Measurements from ENCODE around the gene KLHL36. TPM values are rescaled to one million over a fixed set of nuclear protein-coding genes. Genes with fewer than 3 reads are reported as not detected.

KLHL36 gene
- total and polyA plus RNA-seq, 4 donors, result 11.5 to 53.6 (median 16.9) TPM

GRCh38 chr16:84673561-84673960 lies 25.2 kb downstream of the KLHL36 start:
- Histone ChIP-seq H3K27ac (ENCODE audit: low read depth in 1 of 2, low read length in 2 of 2) (no peak overlapping the region), H3K36me3 (ENCODE audit: control insufficient read depth in 4 of 4, insufficient read depth in 3 of 4, low read depth in 1 of 4, low read length in 3 of 4) (peaks cover 0 to under 1% (median 0%) of the 10 kb centered on the region in 4 donors), H3K9me3 (ENCODE audit: control insufficient read depth in 4 of 4, low read length in 3 of 4) (no peaks in the 10 kb centered on the region), H3K4me1 (ENCODE audit: control insufficient read depth in 4 of 4, insufficient read depth in 4 of 4, low read length in 3 of 4) (no peaks in the 10 kb centered on the region), H3K9ac (ENCODE audit: low read depth in 1 of 2, low read length in 2 of 2) (no peak overlapping the region), H3K4me3 (ENCODE audit: low read depth in 1 of 3, low read length in 3 of 3) (no peak overlapping the region), H3K27me3 (ENCODE audit: control insufficient read depth in 4 of 4, insufficient read depth in 4 of 4, low read length in 3 of 4) (no peaks in the 10 kb centered on the region)
- TF ChIP-seq HNF4A (conservative IDR thresholded peaks at IDR 0.05) (no peak), MAX (IDR thresholded peaks at IDR 0.05) (no peak), NR2F2 (IDR thresholded peaks at IDR 0.05) (no peak), TAF1 (conservative IDR thresholded peaks at IDR 0.05) (no peak), GABPA (IDR thresholded peaks at IDR 0.05 in 1 of 2, conservative IDR thresholded peaks at IDR 0.05 in 1 of 2) (no peak), REST (IDR thresholded peaks at IDR 0.05) (no peak), RAD21 (IDR thresholded peaks at IDR 0.05) (no peak), ATF3 (IDR thresholded peaks at IDR 0.05) (no peak), EGR1 (IDR thresholded peaks at IDR 0.05; ENCODE audit: low read depth in 2 of 2) (no peak), RXRA (IDR thresholded peaks at IDR 0.05) (no peak), FOXA1 (IDR thresholded peaks at IDR 0.05) (no peak)
- WGBS, result 95% methylated on average over 3 of the region's 3 CpGs
- DNase-seq (ENCODE audit: low spot score), result no peak

GRCh38 chr16:84675423-84675822 lies 27.1 kb downstream of the KLHL36 start:
- H3K9ac ChIP-seq (ENCODE audit: low read depth in 1 of 2, low read length in 2 of 2), result no peak overlapping the region
- H3K36me3 ChIP-seq (ENCODE audit: control insufficient read depth in 4 of 4, insufficient read depth in 3 of 4, low read depth in 1 of 4, low read length in 3 of 4), result no peaks in the 10 kb centered on the region
- H3K9me3 ChIP-seq (ENCODE audit: control insufficient read depth in 4 of 4, low read length in 3 of 4), result no peaks in the 10 kb centered on the region
- WGBS, result 86% methylated on average over 9 of the region's 9 CpGs
- no peak for TF ChIP-seq SP1 (IDR thresholded peaks at IDR 0.05)
- no peak for TF ChIP-seq MAX (IDR thresholded peaks at IDR 0.05)
- no peak for TF ChIP-seq YY1 (IDR thresholded peaks at IDR 0.05)
- TF ChIP-seq HNF4A (conservative IDR thresholded peaks at IDR 0.05), result no peak
- TF ChIP-seq RXRA (IDR thresholded peaks at IDR 0.05), result no peak
- TF ChIP-seq JUND (IDR thresholded peaks at IDR 0.05), result no peak
- no peak for TF ChIP-seq EGR1 (IDR thresholded peaks at IDR 0.05; ENCODE audit: low read depth in 2 of 2)
- no peak for TF ChIP-seq ATF3 (IDR thresholded peaks at IDR 0.05)
- no peak overlapping the region for H3K4me3 ChIP-seq (ENCODE audit: low read depth in 1 of 3, low read length in 3 of 3)
- no peak overlapping the region for H3K27ac ChIP-seq (ENCODE audit: low read depth in 1 of 2, low read length in 2 of 2)
- no peaks in the 10 kb centered on the region for H3K4me1 ChIP-seq (ENCODE audit: control insufficient read depth in 4 of 4, insufficient read depth in 4 of 4, low read length in 3 of 4)
- no peaks in the 10 kb centered on the region for H3K27me3 ChIP-seq (ENCODE audit: control insufficient read depth in 4 of 4, insufficient read depth in 4 of 4, low read length in 3 of 4)
- DNase-seq (ENCODE audit: low spot score), result no peak

GRCh38 chr16:84675884-84676283 lies 27.6 kb downstream of the KLHL36 start:
- no peaks in the 10 kb centered on the region for H3K36me3 ChIP-seq (ENCODE audit: control insufficient read depth in 4 of 4, insufficient read depth in 3 of 4, low read depth in 1 of 4, low read length in 3 of 4)
- no peaks in the 10 kb centered on the region for H3K9me3 ChIP-seq (ENCODE audit: control insufficient read depth in 4 of 4, low read length in 3 of 4)
- H3K4me3 ChIP-seq (ENCODE audit: low read depth in 1 of 3, low read length in 3 of 3), result no peak overlapping the region
- H3K4me1 ChIP-seq (ENCODE audit: control insufficient read depth in 4 of 4, insufficient read depth in 4 of 4, low read length in 3 of 4), result no peaks in the 10 kb centered on the region
- no peaks in the 10 kb centered on the region for H3K27me3 ChIP-seq (ENCODE audit: control insufficient read depth in 4 of 4, insufficient read depth in 4 of 4, low read length in 3 of 4)
- TF ChIP-seq NR2F2 (IDR thresholded peaks at IDR 0.05), result no peak
- no peak for TF ChIP-seq RAD21 (IDR thresholded peaks at IDR 0.05)
- TF ChIP-seq JUND (IDR thresholded peaks at IDR 0.05), result no peak
- TF ChIP-seq FOXA2 (IDR thresholded peaks at IDR 0.05), result no peak
- TF ChIP-seq MAX (IDR thresholded peaks at IDR 0.05), result no peak
- TF ChIP-seq RXRA (IDR thresholded peaks at IDR 0.05), result no peak
- no peak for TF ChIP-seq REST (IDR thresholded peaks at IDR 0.05)
- no peak for TF ChIP-seq ATF3 (IDR thresholded peaks at IDR 0.05)
- TF ChIP-seq YY1 (IDR thresholded peaks at IDR 0.05), result no peak
- TF ChIP-seq GABPA (IDR thresholded peaks at IDR 0.05 in 1 of 2, conservative IDR thresholded peaks at IDR 0.05 in 1 of 2), result no peak
- TF ChIP-seq SP1 (IDR thresholded peaks at IDR 0.05), result no peak
- H3K9ac ChIP-seq (ENCODE audit: low read depth in 1 of 2, low read length in 2 of 2), result no peak overlapping the region
- no peak for DNase-seq (ENCODE audit: low spot score)
- 93% methylated on average over 2 of the region's 2 CpGs for WGBS
- H3K27ac ChIP-seq (ENCODE audit: low read depth in 1 of 2, low read length in 2 of 2), result no peak overlapping the region

Measured in liver (tissue), 9 donors.